HG03025 (cell line): ENCODE measurements around the gene DPPA3.
"Not testable (repeated sequence)": the region's sequence is repeated elsewhere in the genome, so short reads cannot be mapped to it uniquely, and the experiment has no call there.

Experiments
- ATAC-seq: cut with Tn5 transposase; IDR thresholded peaks from one replicate; pipeline ENCODE4 v1.9.1; 2021; ENCODE audit warnings: mild to moderate bottlenecking, moderate library complexity; ENCODE audit not compliant: unreplicated experiment, low FRiP score

Gene DPPA3

GRCh38 chr12:7711133-7711532 lies at the start of gene DPPA3:
TSS of gene DPPA3 (plus strand) at chr12:7711433. CDS start at chr12:7711571, 138 bp downstream.
- no peak for ATAC-seq

- no peak for ATAC-seq
These were observed 49.5 kb upstream of the DPPA3 start for GRCh38 chr12:7661741-7662140.

GRCh38 chr12:7666595-7666994 lies 44.6 kb upstream of the DPPA3 start:
- ATAC-seq: no peak

- no peak for ATAC-seq
These were observed 44.1 kb upstream of the DPPA3 start for GRCh38 chr12:7667125-7667524.

- no peak for ATAC-seq
These were observed 43.1 kb upstream of the DPPA3 start for GRCh38 chr12:7668171-7668570.

GRCh38 chr12:7675455-7675854 lies 35.8 kb upstream of the DPPA3 start:
- ATAC-seq: not testable (repeated sequence)

- not testable (repeated sequence) for ATAC-seq
These were observed 33.8 kb upstream of the DPPA3 start for GRCh38 chr12:7677432-7677888.

GRCh38 chr12:7678744-7679143 lies 32.5 kb upstream of the DPPA3 start:
- no peak for ATAC-seq

GRCh38 chr12:7679251-7680045 lies 31.8 kb upstream of the DPPA3 start:
- ATAC-seq: no peak

GRCh38 chr12:7681535-7681934 lies 29.7 kb upstream of the DPPA3 start:
- no peak for ATAC-seq

- no peak for ATAC-seq
These were observed 17.4 kb upstream of the DPPA3 start for GRCh38 chr12:7693793-7694192.

GRCh38 chr12:7694556-7695236 lies 16.5 kb upstream of the DPPA3 start:
- ATAC-seq: no peak

GRCh38 chr12:7695237-7695560 lies 16.0 kb upstream of the DPPA3 start:
- no peak for ATAC-seq

GRCh38 chr12:7695566-7696197 lies 15.6 kb upstream of the DPPA3 start, which contains the start of gene GDF3:
TSS of gene GDF3 (minus strand) at chr12:7695775. CDS start at chr12:7695728, 47 bp downstream.
- ATAC-seq: no peak

- no peak for ATAC-seq
These were observed 5.4 kb upstream of the DPPA3 start for GRCh38 chr12:7705846-7706245.

GRCh38 chr12:7709969-7710675 lies 1.1 kb upstream of the DPPA3 start:
- ATAC-seq: no peak

GRCh38 chr12:7712841-7713442 lies 1.7 kb downstream of the DPPA3 start:
- no peak for ATAC-seq

GRCh38 chr12:7716381-7716780 lies 5.1 kb downstream of the DPPA3 start:
- ATAC-seq: no peak

GRCh38 chr12:7719946-7720730 lies 8.9 kb downstream of the DPPA3 start:
- no peak for ATAC-seq

- ATAC-seq: no peak
These were observed 12.7 kb downstream of the DPPA3 start for GRCh38 chr12:7723926-7724325.
